ENCODE measurements around the gene SLC13A2.

- TF ChIP-seq CTCF (IDR thresholded peaks at IDR 0.05) (no peak), POLR2A (IDR thresholded peaks at IDR 0.05) (no peak)
These were observed 460 bp upstream of the SLC13A2 start for GRCh38 chr17:28472871-28473497.

All from body of pancreas (tissue), 4 donors.